Measurements from ENCODE around the gene PSMB10.

PSMB10 gene

GRCh38 chr16:67914758-67915495, 21.7 kb downstream of the PSMB10 start:
- H3K4me1 Mint-ChIP-seq, result peaks cover 32% of the 10 kb centered on the region
- TF ChIP-seq CTCF (IDR thresholded peaks at IDR 0.05; ENCODE audit: unreplicated experiment in 3 of 3), result no peak
- no peak overlapping the region for H3K4me3 Mint-ChIP-seq
- peak overlapping the region in 2 of 3 experiments; percentile 26 to 28 for H3K27ac Mint-ChIP-seq
- no peaks in the 10 kb centered on the region for H3K9me3 Mint-ChIP-seq
- H3K36me3 Mint-ChIP-seq (ENCODE audit: low read depth), result peaks cover 33% of the 10 kb centered on the region
- H3K27me3 Mint-ChIP-seq (ENCODE audit: low read depth), result no peaks in the 10 kb centered on the region

GRCh38 chr16:67910158-67910557, 26.5 kb downstream of the PSMB10 start:
- Mint-ChIP-seq H3K9me3 (no peaks in the 10 kb centered on the region), H3K4me3 (no peak overlapping the region), H3K4me1 (peaks cover 9% of the 10 kb centered on the region), H3K27ac (no peak overlapping the region), H3K27me3 (ENCODE audit: low read depth) (no peaks in the 10 kb centered on the region), H3K36me3 (ENCODE audit: low read depth) (peaks cover 37% of the 10 kb centered on the region)
- no peak for TF ChIP-seq CTCF (IDR thresholded peaks at IDR 0.05; ENCODE audit: unreplicated experiment in 3 of 3)

DNA sequence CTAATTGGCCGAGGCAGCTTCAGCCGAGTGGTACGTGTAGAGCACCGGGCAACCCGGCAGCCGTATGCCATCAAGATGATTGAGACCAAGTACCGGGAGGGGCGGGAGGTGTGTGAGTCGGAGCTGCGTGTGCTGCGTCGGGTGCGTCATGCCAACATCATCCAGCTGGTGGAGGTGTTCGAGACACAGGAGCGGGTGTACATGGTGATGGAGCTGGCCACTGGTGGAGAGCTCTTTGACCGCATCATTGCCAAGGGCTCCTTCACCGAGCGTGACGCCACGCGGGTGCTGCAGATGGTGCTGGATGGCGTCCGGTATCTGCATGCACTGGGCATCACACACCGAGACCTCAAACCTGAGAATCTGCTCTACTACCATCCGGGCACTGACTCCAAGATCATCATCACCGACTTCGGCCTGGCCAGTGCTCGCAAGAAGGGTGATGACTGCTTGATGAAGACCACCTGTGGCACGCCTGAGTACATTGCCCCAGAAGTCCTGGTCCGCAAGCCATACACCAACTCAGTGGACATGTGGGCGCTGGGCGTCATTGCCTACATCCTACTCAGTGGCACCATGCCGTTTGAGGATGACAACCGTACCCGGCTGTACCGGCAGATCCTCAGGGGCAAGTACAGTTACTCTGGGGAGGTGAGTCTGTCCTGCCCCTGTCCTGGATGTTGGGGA, 27.5 kb downstream of the PSMB10 start:
- Mint-ChIP-seq H3K27ac (no peak overlapping the region), H3K9me3 (no peaks in the 10 kb centered on the region), H3K27me3 (ENCODE audit: low read depth) (no peaks in the 10 kb centered on the region), H3K4me3 (no peak overlapping the region), H3K4me1 (peaks cover 4% of the 10 kb centered on the region), H3K36me3 (ENCODE audit: low read depth) (peaks cover 33% of the 10 kb centered on the region)
- no peak for TF ChIP-seq CTCF (IDR thresholded peaks at IDR 0.05; ENCODE audit: unreplicated experiment in 3 of 3)

- Mint-ChIP-seq H3K27me3 (ENCODE audit: low read depth) (no peaks in the 10 kb centered on the region), H3K4me3 (no peak overlapping the region), H3K27ac (no peak overlapping the region), H3K36me3 (ENCODE audit: low read depth) (peaks cover 32% of the 10 kb centered on the region), H3K4me1 (peaks cover 4% of the 10 kb centered on the region), H3K9me3 (no peaks in the 10 kb centered on the region)
- TF ChIP-seq CTCF (IDR thresholded peaks at IDR 0.05; ENCODE audit: unreplicated experiment in 3 of 3), result no peak
Observed at GRCh38 chr16:67907397-67908180, 29.1 kb downstream of the PSMB10 start.

GRCh38 chr16:67902831-67903230, 33.8 kb downstream of the PSMB10 start:
- H3K36me3 Mint-ChIP-seq (ENCODE audit: low read depth), result peaks cover 9% of the 10 kb centered on the region
- no peak overlapping the region for H3K4me3 Mint-ChIP-seq
- H3K27ac Mint-ChIP-seq, result peak overlapping the region in 1 of 3 experiments; percentile 40
- peaks cover 17% of the 10 kb centered on the region for H3K4me1 Mint-ChIP-seq
- no peaks in the 10 kb centered on the region for H3K9me3 Mint-ChIP-seq
- H3K27me3 Mint-ChIP-seq (ENCODE audit: low read depth), result no peaks in the 10 kb centered on the region
- no peak for TF ChIP-seq CTCF (IDR thresholded peaks at IDR 0.05; ENCODE audit: unreplicated experiment in 3 of 3)

Measured in nephron (organoid).